GM23338 (cell line): Measurements from ENCODE around the gene BCAR3. TPM values are rescaled to one million over a fixed set of nuclear protein-coding genes. Genes with fewer than 3 reads are reported as not detected.

ENCODE experiments used
- ATAC-seq: fragments of 200-7000 bp; cut with Tn5 transposase; 3 replicates; pipeline ENCODE4 v1.9.1; 2020
- DNase-seq: peaks from one replicate; pipeline ENCODE4 v3.0.0-alpha.2; 2015; ENCODE audit warnings: low spot score
- H2AFZ ChIP-seq: fragments of 200-600 bp; sonication (generic); 2 replicates; pipeline ENCODE4 v1.8.0; 2016; ENCODE audit warnings: antibody characterized with exemption, mild to moderate bottlenecking, moderate library complexity
- H3F3A ChIP-seq: fragments of 200-600 bp; sonication (generic); replicated peaks from 2 replicates; pipeline ENCODE4 v1.8.0; 2017; ENCODE audit warnings: antibody characterized with exemption, mixed run types, low read depth
- H3K27ac ChIP-seq: fragments of 200-600 bp; sonication (generic); 2 replicates; pipeline ENCODE4 v1.6.1; 2016; ENCODE audit warnings: low read depth
- H3K27me3 ChIP-seq: fragments of 200-600 bp; sonication (generic); 2 replicates; pipeline ENCODE4 v1.8.0; 2016; ENCODE audit warnings: mild to moderate bottlenecking, mixed run types, moderate library complexity; ENCODE audit not compliant: insufficient read depth
- H3K36me3 ChIP-seq: fragments of 200-600 bp; sonication (generic); 2 replicates; pipeline ENCODE4 v1.8.0; 2016; ENCODE audit warnings: mild to moderate bottlenecking; ENCODE audit not compliant: insufficient read depth
- H3K4me1 ChIP-seq: fragments of 200-600 bp; sonication (generic); 2 replicates; pipeline ENCODE4 v1.8.0; 2016; ENCODE audit warnings: mild to moderate bottlenecking, moderate library complexity; ENCODE audit not compliant: insufficient read depth
- H3K4me2 ChIP-seq: fragments of 200-600 bp; sonication (generic); 2 replicates; pipeline ENCODE4 v1.7.1; 2017; ENCODE audit warnings: mixed run types
- H3K4me3 ChIP-seq: fragments of 200-600 bp; sonication (generic); 2 replicates; pipeline ENCODE4 v1.6.1; 2016; ENCODE audit warnings: mixed run types
- H3K79me2 ChIP-seq: fragments of 200-600 bp; sonication (generic); replicated peaks from 2 replicates; pipeline ENCODE4 v1.8.0; 2017; ENCODE audit warnings: mild to moderate bottlenecking; ENCODE audit not compliant: insufficient read depth
- H3K9me2 ChIP-seq: fragments of 200-600 bp; sonication (generic); 2 replicates; pipeline ENCODE4 v1.8.0; 2017; ENCODE audit not compliant: insufficient read depth
- H4K20me1 ChIP-seq: fragments of 200-600 bp; sonication (generic); replicated peaks from 2 replicates; pipeline ENCODE4 v1.8.0; 2017; ENCODE audit warnings: mild to moderate bottlenecking; ENCODE audit not compliant: insufficient read depth
- H3K27ac Mint-ChIP-seq: 2 replicates; pipeline ENCODE4 v1.8.0; 2020; ENCODE audit warnings: inconsistent platforms, mild to moderate bottlenecking, moderate library complexity, mixed read lengths
- H3K27me3 Mint-ChIP-seq: 3 replicates; pipeline ENCODE4 v1.8.0; 2022; ENCODE audit warnings: low read depth, mild to moderate bottlenecking, moderate library complexity, mixed read lengths, inconsistent platforms; ENCODE audit not compliant: insufficient read depth, poor library complexity
- H3K36me3 Mint-ChIP-seq: 3 replicates; pipeline ENCODE4 v1.8.0; 2021; ENCODE audit warnings: low read depth, mild to moderate bottlenecking, inconsistent platforms, moderate library complexity, mixed read lengths
- H3K4me1 Mint-ChIP-seq: 3 replicates; pipeline ENCODE4 v1.8.0; 2020; ENCODE audit warnings: mild to moderate bottlenecking, inconsistent platforms, mixed read lengths
- H3K4me3 Mint-ChIP-seq: 3 replicates; pipeline ENCODE4 v1.8.0; 2021; ENCODE audit warnings: moderate library complexity, mild to moderate bottlenecking, inconsistent platforms, mixed read lengths
- H3K9me3 Mint-ChIP-seq: 3 replicates; pipeline ENCODE4 v1.8.0; 2020; ENCODE audit warnings: moderate library complexity, mild to moderate bottlenecking, inconsistent platforms, mixed read lengths
- CTCF ChIP-seq, 2 experiments: fragments of 200-600 bp in 1 of 2; sonication (generic) in 1 of 2; conservative IDR thresholded peaks; 2 replicates each; pipeline versions ENCODE4 v1.5.1 to v1.6.1; 2016 to 2017; ENCODE audit warnings: antibody characterized with exemption in 2 of 2, low read depth in 2 of 2, mild to moderate bottlenecking in 2 of 2, moderate library complexity in 1 of 2
- JUNB ChIP-seq: IDR thresholded peaks from one replicate; pipeline ENCODE4 v1.6.1; 2016; ENCODE audit warnings: antibody characterized with exemption; ENCODE audit not compliant: unreplicated experiment
- NANOG ChIP-seq: IDR thresholded peaks from 2 replicates; pipeline ENCODE4 v1.6.1; 2016; ENCODE audit warnings: antibody characterized with exemption, borderline replicate concordance
- STAT1 ChIP-seq: IDR thresholded peaks from one replicate; pipeline ENCODE4 v1.6.1; 2016; ENCODE audit warnings: antibody characterized with exemption; ENCODE audit not compliant: unreplicated experiment
- ZNF114 ChIP-seq: fragments of 250-450 bp; sonication (Bioruptor Pico); IDR thresholded peaks from 2 replicates; pipeline ENCODE4 v1.5.0; 2020; ENCODE audit warnings: mild to moderate bottlenecking, moderate library complexity
- polyA plus RNA-seq: library from polyadenylated mRNA; unstranded; fragments of >200 nt; fragmentation: Nextera tagmentation; extraction: Ambion mirVana; gene quantifications from 2 replicates; pipeline ENCODE4 v1.2.1, GENCODE V29; 2016
- total RNA-seq: library from RNA; depleted of rRNA; stranded (reverse); fragments of >200 nt; shearing (Covaris generic); gene quantifications from 2 replicates; pipeline ENCODE4 v1.2.3, GENCODE V29; 2014

BCAR3 gene
- total and polyA plus RNA-seq, 2 experiments from 2014 or later, result 5.5 to 9.7 TPM

DNA sequence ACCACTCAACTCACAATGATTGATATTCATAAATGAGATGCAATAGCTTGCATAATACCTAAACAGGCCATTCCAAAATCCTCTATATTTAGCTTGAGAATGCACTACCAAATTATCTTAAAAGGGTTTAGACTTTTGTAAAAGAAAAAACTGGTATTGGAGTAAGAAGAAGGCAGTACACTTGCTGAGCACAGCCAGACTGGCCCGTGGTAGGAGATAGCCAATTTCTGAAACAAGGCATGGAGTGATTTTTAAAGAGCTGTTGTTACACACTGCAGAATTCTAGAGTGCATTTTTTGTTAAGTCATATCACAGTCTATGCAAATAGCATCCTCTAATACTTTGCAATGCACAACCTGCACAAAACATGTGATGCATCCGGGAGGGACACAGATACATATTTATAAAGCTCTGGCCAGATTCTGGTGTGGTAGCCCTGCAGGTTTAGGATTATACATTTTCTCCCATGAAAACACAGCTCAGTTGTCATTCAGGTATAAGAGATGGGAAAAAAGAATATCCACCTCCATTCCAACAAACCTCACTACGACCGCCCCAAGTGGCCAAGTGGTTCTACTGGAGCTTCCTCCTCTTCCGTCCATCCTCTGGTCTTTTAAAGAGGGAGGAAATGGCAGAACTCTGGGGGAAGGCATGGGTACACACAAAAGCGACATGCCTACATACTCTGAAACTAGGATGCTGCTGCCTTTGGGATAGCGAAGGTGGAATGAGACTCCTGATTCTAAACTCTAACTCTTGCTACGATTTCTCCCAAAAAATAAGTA, 40.8 kb downstream of the BCAR3 start:
- no peaks in the 10 kb centered on the region for H3K36me3 ChIP-seq
- Mint-ChIP-seq H3K9me3 (no peaks in the 10 kb centered on the region; the same call in 2 of the 3 replicates), H3K36me3 (peaks cover 19% of the 10 kb centered on the region), H3K4me3 (no peak overlapping the region), H3K27ac (no peak overlapping the region), H3K4me1 (peaks cover 57% of the 10 kb centered on the region), H3K27me3 (peaks cover 15% of the 10 kb centered on the region)
- ATAC-seq (no peak), DNase-seq (peak; percentile 55)
- H3K27me3 ChIP-seq, result no peaks in the 10 kb centered on the region
- H3K4me1 ChIP-seq, result peaks cover 33% of the 10 kb centered on the region
- no peak overlapping the region for H2AFZ ChIP-seq
- H3K4me3 ChIP-seq, result no peak overlapping the region
- H3F3A ChIP-seq, result 0 out of 2 replicates have a peak, but pooled peaks cover under 1% of the 10 kb centered on the region
- TF ChIP-seq CTCF (conservative IDR thresholded peaks at IDR 0.05; ENCODE audit: low read depth in 2 of 2), result peak; percentile 28 to 42; a peak in 3 of 4 replicates
- no peak for TF ChIP-seq JUNB
- H3K9me2 ChIP-seq, result no peaks in the 10 kb centered on the region
- no peak overlapping the region for H3K27ac ChIP-seq
- H3K79me2 ChIP-seq, result no peaks in the 10 kb centered on the region
- no peaks in the 10 kb centered on the region for H4K20me1 ChIP-seq
- H3K4me2 ChIP-seq, result no peak overlapping the region

DNA sequence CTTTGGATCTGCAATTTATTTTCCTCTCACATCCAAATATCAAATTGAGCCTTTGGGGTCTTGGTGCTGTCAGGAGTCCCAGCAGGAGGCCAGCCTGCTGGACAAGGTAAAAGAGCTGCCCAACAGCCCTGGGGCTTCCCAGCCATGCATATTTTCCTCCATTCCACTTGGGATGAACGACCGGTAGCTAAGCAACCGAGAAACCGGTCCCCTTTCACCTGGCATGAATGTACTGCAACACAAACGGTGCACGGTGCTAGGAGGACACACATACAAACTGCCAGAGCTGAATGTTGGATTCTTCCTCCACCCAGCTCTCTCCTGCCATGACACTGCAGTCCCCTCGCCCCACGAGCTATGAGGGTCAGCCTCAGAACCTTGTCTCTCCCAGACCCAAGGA, 42.7 kb downstream of the BCAR3 start:
- peaks cover 38% of the 10 kb centered on the region for H3K36me3 Mint-ChIP-seq

More for the DNA sequence above, 42.7 kb downstream of the BCAR3 start:
- H3K79me2 ChIP-seq, result no peaks in the 10 kb centered on the region
- ATAC-seq (peak; percentile 13), DNase-seq (peak; percentile 66)
- H3K27me3 Mint-ChIP-seq, result peaks cover 13% of the 10 kb centered on the region
- no peak overlapping the region for H3K4me3 Mint-ChIP-seq
- H3K27ac ChIP-seq, result 0 out of 2 replicates have a peak overlapping the region, but pooled peaks have one; percentile 69
- H3K4me3 ChIP-seq, result no peak overlapping the region
- TF ChIP-seq ZNF114 (CRISPR knock-in tag) (no peak), NANOG (no peak), CTCF (conservative IDR thresholded peaks at IDR 0.05; ENCODE audit: low read depth in 2 of 2) (no peak), STAT1 (no peak)
- no peaks in the 10 kb centered on the region for H3K9me2 ChIP-seq
- H3K4me2 ChIP-seq, result no peak overlapping the region
- peaks cover 7% of the 10 kb centered on the region for H3K9me3 Mint-ChIP-seq
- no peaks in the 10 kb centered on the region for H3K36me3 ChIP-seq
- no peaks in the 10 kb centered on the region for H4K20me1 ChIP-seq
- H2AFZ ChIP-seq, result no peak overlapping the region
- H3K4me1 ChIP-seq, result peaks cover 22% of the 10 kb centered on the region
- H3K27me3 ChIP-seq, result no peaks in the 10 kb centered on the region
- peaks cover 47% of the 10 kb centered on the region for H3K4me1 Mint-ChIP-seq
- 0 out of 2 replicates have a peak, but pooled peaks cover 4% of the 10 kb centered on the region for H3F3A ChIP-seq
- H3K27ac Mint-ChIP-seq, result 0 out of 2 replicates have a peak overlapping the region, but pooled peaks have one; percentile 40
